Neural progenitor cell (in vitro differentiated cells): Measurements from ENCODE around the gene USP32. TPM values are rescaled to one million over a fixed set of nuclear protein-coding genes. Genes with fewer than 3 reads are reported as not detected.

Source experiments
- DNase-seq: peaks from one replicate; pipeline ENCODE4 v3.0.0-alpha.2; 2016; ENCODE audit warnings: low spot score
- H2AFZ ChIP-seq: fragments of 200-600 bp; sonication (generic); replicated peaks from 2 replicates; pipeline ENCODE4 v1.6.1; 2016; ENCODE audit warnings: antibody characterized with exemption
- H3F3A ChIP-seq: fragments of 200-600 bp; sonication (generic); 2 replicates; pipeline ENCODE4 v1.6.1; 2016; ENCODE audit warnings: antibody characterized with exemption, low read depth
- H3K27ac ChIP-seq: fragments of 200-600 bp; sonication (generic); 2 replicates; pipeline ENCODE4 v1.5.1; 2016; ENCODE audit warnings: mild to moderate bottlenecking
- H3K27me3 ChIP-seq: fragments of 200-600 bp; sonication (generic); 2 replicates; pipeline ENCODE4 v1.6.1; 2016; ENCODE audit warnings: mild to moderate bottlenecking, moderate library complexity
- H3K36me3 ChIP-seq: fragments of 200-600 bp; sonication (generic); 2 replicates; pipeline ENCODE4 v1.5.1; 2016
- H3K4me1 ChIP-seq: fragments of 200-600 bp; sonication (generic); 2 replicates; pipeline ENCODE4 v1.6.1; 2016; ENCODE audit warnings: mixed run types
- H3K4me2 ChIP-seq: fragments of 200-600 bp; sonication (generic); 2 replicates; pipeline ENCODE4 v1.6.1; 2016
- H3K4me3 ChIP-seq: fragments of 200-600 bp; sonication (generic); 2 replicates; pipeline ENCODE4 v1.5.1; 2016
- H3K79me2 ChIP-seq: fragments of 200-600 bp; sonication (generic); 2 replicates; pipeline ENCODE4 v1.6.1; 2016; ENCODE audit warnings: low read depth
- H3K9ac ChIP-seq: fragments of 200-600 bp; sonication (generic); 2 replicates; pipeline ENCODE4 v1.6.1; 2016
- H3K9me3 ChIP-seq: fragments of 200-600 bp; sonication (generic); 2 replicates; pipeline ENCODE4 v1.5.1; 2016; ENCODE audit warnings: low read depth
- H4K20me1 ChIP-seq: fragments of 200-600 bp; sonication (generic); 2 replicates; pipeline ENCODE4 v1.6.1; 2016; ENCODE audit warnings: low read depth
- H3K27ac Mint-ChIP-seq: 3 replicates; pipeline ENCODE4 v1.8.0; 2021; ENCODE audit warnings: mixed read lengths
- H3K27me3 Mint-ChIP-seq: 2 replicates; pipeline ENCODE4 v1.8.0; 2022; ENCODE audit warnings: low read depth, mild to moderate bottlenecking, inconsistent platforms, moderate library complexity, mixed read lengths; ENCODE audit not compliant: insufficient read depth
- H3K36me3 Mint-ChIP-seq: 3 replicates; pipeline ENCODE4 v1.8.0; 2021; ENCODE audit warnings: mixed read lengths
- H3K4me1 Mint-ChIP-seq: 3 replicates; pipeline ENCODE4 v1.8.0; 2021; ENCODE audit warnings: mixed read lengths
- H3K4me3 Mint-ChIP-seq: 3 replicates; pipeline ENCODE4 v1.8.0; 2021; ENCODE audit warnings: mild to moderate bottlenecking, moderate library complexity, mixed read lengths
- H3K9me3 Mint-ChIP-seq: 3 replicates; pipeline ENCODE4 v1.8.0; 2020; ENCODE audit warnings: mixed read lengths
- EZH2 ChIP-seq: fragments of 200-600 bp; sonication (generic); IDR thresholded peaks from 2 replicates; pipeline ENCODE4 v1.6.1; 2017; ENCODE audit warnings: antibody characterized with exemption, mild to moderate bottlenecking, moderate library complexity
- EZH2phosphoT487 ChIP-seq: fragments of 200-600 bp; sonication (generic); IDR thresholded peaks from 2 replicates; pipeline ENCODE4 v1.6.1; 2017; ENCODE audit warnings: antibody characterized with exemption
- total RNA-seq: library from RNA; depleted of rRNA; stranded (reverse); fragments of >200 nt; gene quantifications from 2 replicates; pipeline ENCODE4 v1.2.3, GENCODE V29; 2015; ENCODE audit warnings: low replicate concordance
- TF ChIP-seq, protein P1 (sequence below): fragments of 200-600 bp; sonication (generic); IDR thresholded peaks from 2 replicates; pipeline ENCODE4 v1.5.1; 2017; ENCODE audit warnings: antibody characterized with exemption, mild to moderate bottlenecking

USP32 gene
- total RNA-seq, 1 donor from 2014 or later, result 45.0 TPM

DNA sequence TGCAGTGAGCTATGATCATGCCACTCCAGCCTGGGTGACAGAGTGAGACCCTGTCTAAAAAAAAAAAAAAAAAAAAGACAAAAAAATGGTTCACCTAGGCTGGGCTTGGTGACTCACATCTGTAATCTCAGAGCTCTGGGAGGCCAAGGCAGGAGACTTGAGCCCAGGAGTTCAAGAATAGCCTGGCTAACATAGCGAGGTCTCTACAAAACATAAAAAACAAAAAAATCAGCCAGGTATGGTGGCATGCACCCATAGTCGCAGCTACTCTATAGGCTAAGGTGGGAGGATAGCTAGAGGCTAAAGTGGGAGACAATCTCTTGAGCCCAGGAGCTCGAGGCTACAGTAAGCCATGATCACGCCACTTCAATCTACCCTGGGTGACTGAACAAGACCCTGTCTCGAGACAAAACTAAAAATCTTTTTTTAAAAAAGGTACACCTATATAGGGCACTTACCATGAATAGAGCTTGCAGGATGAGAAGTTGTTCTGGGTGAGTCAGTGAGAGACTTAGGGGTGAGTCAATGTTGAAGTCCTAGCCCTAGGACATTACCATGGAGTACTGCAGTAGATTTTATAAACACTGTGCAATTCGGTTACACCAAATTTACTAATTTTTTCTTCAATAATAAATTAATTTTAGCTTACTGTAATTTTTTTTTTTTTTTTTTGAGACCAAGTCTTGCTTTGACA is 19.0 kb downstream of the USP32 start:
- TF ChIP-seq EZH2, result no peak
- no peak for TF ChIP-seq EZH2phosphoT487
- TF ChIP-seq, protein P1, sequence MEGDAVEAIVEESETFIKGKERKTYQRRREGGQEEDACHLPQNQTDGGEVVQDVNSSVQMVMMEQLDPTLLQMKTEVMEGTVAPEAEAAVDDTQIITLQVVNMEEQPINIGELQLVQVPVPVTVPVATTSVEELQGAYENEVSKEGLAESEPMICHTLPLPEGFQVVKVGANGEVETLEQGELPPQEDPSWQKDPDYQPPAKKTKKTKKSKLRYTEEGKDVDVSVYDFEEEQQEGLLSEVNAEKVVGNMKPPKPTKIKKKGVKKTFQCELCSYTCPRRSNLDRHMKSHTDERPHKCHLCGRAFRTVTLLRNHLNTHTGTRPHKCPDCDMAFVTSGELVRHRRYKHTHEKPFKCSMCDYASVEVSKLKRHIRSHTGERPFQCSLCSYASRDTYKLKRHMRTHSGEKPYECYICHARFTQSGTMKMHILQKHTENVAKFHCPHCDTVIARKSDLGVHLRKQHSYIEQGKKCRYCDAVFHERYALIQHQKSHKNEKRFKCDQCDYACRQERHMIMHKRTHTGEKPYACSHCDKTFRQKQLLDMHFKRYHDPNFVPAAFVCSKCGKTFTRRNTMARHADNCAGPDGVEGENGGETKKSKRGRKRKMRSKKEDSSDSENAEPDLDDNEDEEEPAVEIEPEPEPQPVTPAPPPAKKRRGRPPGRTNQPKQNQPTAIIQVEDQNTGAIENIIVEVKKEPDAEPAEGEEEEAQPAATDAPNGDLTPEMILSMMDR, result no peak
- Histone ChIP-seq H3K27ac (no peak overlapping the region), H4K20me1 (peaks cover 4% of the 10 kb centered on the region), H3K27me3 (no peaks in the 10 kb centered on the region), H3F3A (peaks cover 5% of the 10 kb centered on the region), H3K9ac (no peak overlapping the region), H3K4me2 (no peak overlapping the region), H3K4me1 (peaks cover 8% of the 10 kb centered on the region), H3K36me3 (no peaks in the 10 kb centered on the region), H3K4me3 (no peak overlapping the region), H2AFZ (no peak overlapping the region), H3K79me2 (peaks cover 66% of the 10 kb centered on the region), H3K9me3 (no peaks in the 10 kb centered on the region)
- H3K36me3 Mint-ChIP-seq, result no peaks in the 10 kb centered on the region
- no peaks in the 10 kb centered on the region for H3K9me3 Mint-ChIP-seq
- H3K27ac Mint-ChIP-seq, result no peak overlapping the region
- no peak overlapping the region for H3K4me3 Mint-ChIP-seq
- no peaks in the 10 kb centered on the region for H3K4me1 Mint-ChIP-seq
- H3K27me3 Mint-ChIP-seq, result no peaks in the 10 kb centered on the region
- no peak for DNase-seq

DNA sequence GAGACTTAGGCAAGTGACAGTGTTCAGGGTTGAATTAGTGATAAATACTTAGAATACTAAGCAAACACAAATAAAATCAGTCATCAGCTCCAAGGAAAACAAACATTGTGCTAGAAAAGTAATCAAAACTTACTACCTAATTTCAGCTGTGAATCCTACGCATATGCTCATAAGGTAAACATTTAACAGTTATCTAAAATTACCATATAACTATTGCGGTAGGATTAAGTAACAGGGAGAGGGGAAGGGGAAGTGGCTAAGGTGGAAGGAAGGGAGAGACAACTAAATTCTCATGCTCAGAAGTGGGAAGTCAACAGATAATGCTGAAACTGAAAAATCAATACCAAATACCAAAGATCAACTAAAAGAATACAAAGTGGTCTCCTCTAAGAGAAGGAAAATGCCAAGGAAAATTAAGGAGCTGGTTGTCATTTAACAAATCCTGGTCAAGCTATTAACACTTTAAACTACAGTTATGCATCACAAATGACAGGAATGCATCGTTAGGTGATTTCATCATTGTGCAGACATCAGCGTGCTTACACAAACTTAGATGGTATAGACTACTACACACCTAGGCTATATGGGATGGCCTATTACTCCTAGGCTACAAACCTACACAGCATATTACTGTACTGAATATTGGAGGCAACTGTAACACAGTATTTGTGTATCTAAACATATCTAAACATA is 20.0 kb downstream of the USP32 start:
- Histone ChIP-seq H3K9me3 (no peaks in the 10 kb centered on the region), H3K27me3 (no peaks in the 10 kb centered on the region), H3K27ac (no peak overlapping the region), H3K36me3 (no peaks in the 10 kb centered on the region), H3K4me1 (peaks cover 11% of the 10 kb centered on the region), H3F3A (peaks cover 5% of the 10 kb centered on the region), H3K79me2 (peaks cover 68% of the 10 kb centered on the region), H3K4me2 (no peak overlapping the region), H4K20me1 (peaks cover 4% of the 10 kb centered on the region), H3K4me3 (no peak overlapping the region), H3K9ac (no peak overlapping the region), H2AFZ (no peak overlapping the region)
- H3K9me3 Mint-ChIP-seq, result no peaks in the 10 kb centered on the region
- H3K4me1 Mint-ChIP-seq, result no peaks in the 10 kb centered on the region
- H3K27me3 Mint-ChIP-seq, result no peaks in the 10 kb centered on the region
- no peak for DNase-seq
- no peaks in the 10 kb centered on the region for H3K36me3 Mint-ChIP-seq
- H3K27ac Mint-ChIP-seq, result no peak overlapping the region
- TF ChIP-seq EZH2phosphoT487 (no peak), EZH2 (no peak)
- TF ChIP-seq, protein P1, result no peak
- no peak overlapping the region for H3K4me3 Mint-ChIP-seq

DNA sequence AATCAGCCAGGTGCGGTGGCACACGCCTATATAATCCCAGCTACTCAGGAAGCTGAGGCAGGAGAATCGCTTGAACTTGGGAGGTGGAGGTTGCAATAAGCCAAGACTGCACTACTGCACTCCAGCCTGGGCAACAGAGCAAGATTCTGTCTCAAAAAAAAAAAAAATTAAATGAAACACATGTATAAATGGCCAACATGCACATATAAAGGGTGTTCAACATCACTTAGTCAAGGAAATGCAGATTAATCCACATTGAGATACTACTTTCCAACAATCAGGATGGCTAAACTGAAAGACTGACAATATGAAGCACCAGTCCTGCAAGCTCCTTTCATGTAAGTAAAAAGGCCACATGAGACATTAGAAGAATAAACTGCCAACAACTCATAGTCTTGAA is 20.5 kb downstream of the USP32 start:
- no peak overlapping the region for H2AFZ ChIP-seq
- peaks cover 74% of the 10 kb centered on the region for H3K79me2 ChIP-seq
- Mint-ChIP-seq H3K27ac (no peak overlapping the region), H3K36me3 (no peaks in the 10 kb centered on the region), H3K9me3 (no peaks in the 10 kb centered on the region), H3K27me3 (no peaks in the 10 kb centered on the region), H3K4me1 (no peaks in the 10 kb centered on the region), H3K4me3 (no peak overlapping the region)
- TF ChIP-seq, protein P1, result no peak
- TF ChIP-seq EZH2 (no peak), EZH2phosphoT487 (no peak)
- DNase-seq, result no peak
- H3K27ac ChIP-seq, result no peak overlapping the region
- no peak overlapping the region for H3K4me2 ChIP-seq
- peaks cover 4% of the 10 kb centered on the region for H4K20me1 ChIP-seq
- peaks cover 5% of the 10 kb centered on the region for H3F3A ChIP-seq
- H3K27me3 ChIP-seq, result no peaks in the 10 kb centered on the region
- H3K4me1 ChIP-seq, result peaks cover 11% of the 10 kb centered on the region
- no peak overlapping the region for H3K4me3 ChIP-seq
- H3K9ac ChIP-seq, result no peak overlapping the region
- H3K36me3 ChIP-seq, result no peaks in the 10 kb centered on the region
- no peaks in the 10 kb centered on the region for H3K9me3 ChIP-seq
